ENCODE measurements around the gene UVRAG. TPM values are rescaled to one million over a fixed set of nuclear protein-coding genes. Genes with fewer than 3 reads are reported as not detected.

Gene UVRAG
- total RNA-seq, 2 experiments from 2014 or later, result 16.5 to 19.5 TPM

- Histone ChIP-seq H3K4me3 (ENCODE audit: low read length) (no peak overlapping the region), H3K27me3 (ENCODE audit: control insufficient read depth in 1 of 2, insufficient read depth in 2 of 2, low read length in 2 of 2) (no peaks in the 10 kb centered on the region), H3K36me3 (ENCODE audit: insufficient read depth, low read length) (peaks cover under 1% of the 10 kb centered on the region), H3K4me1 (ENCODE audit: insufficient read depth, low read length) (no peaks in the 10 kb centered on the region), H3K27ac (ENCODE audit: low read depth in 1 of 2, low read length in 2 of 2) (no peak overlapping the region), H3K9me3 (ENCODE audit: control insufficient read depth in 1 of 2, insufficient read depth in 1 of 2, low read length in 2 of 2) (peaks cover 0 to 14% of the 10 kb centered on the region in 2 experiments)
- POLR2A ChIA-PET, result no interaction called here
- CTCF ChIA-PET, result interaction anchor here (1.0 kb wide), 1 partner anchor 10 kb away, joined by 3 read pairs; no protein-coding TSS in a partner anchor
- DNase-seq (no peak), ATAC-seq (ENCODE audit: poor library complexity) (no peak)
- Mint-ChIP-seq H3K4me3 (no peak overlapping the region), H3K27ac (no peak overlapping the region), H3K4me1 (ENCODE audit: low read depth) (no peaks in the 10 kb centered on the region), H3K27me3 (no peaks in the 10 kb centered on the region), H3K9me3 (peaks cover 18% of the 10 kb centered on the region), H3K36me3 (ENCODE audit: low read depth) (peaks cover 64% of the 10 kb centered on the region)
- TF ChIP-seq CTCF (IDR thresholded peaks at IDR 0.05), result no peak
- intact Hi-C loops (cut with DNase I, micrococcal nuclease), result no loop called here
Observed at GRCh38 chr11:76090821-76091220, 275.8 kb downstream of the UVRAG start.

GRCh38 chr11:76094740-76095139 is 279.7 kb downstream of the UVRAG start:
- ATAC-seq (ENCODE audit: poor library complexity) (no peak), DNase-seq (no peak)
- no peak for TF ChIP-seq CTCF (IDR thresholded peaks at IDR 0.05)
- H3K4me3 ChIP-seq (ENCODE audit: low read length), result no peak overlapping the region
- H3K9me3 ChIP-seq (ENCODE audit: control insufficient read depth in 1 of 2, insufficient read depth in 1 of 2, low read length in 2 of 2), result peaks cover 0 to 12% of the 10 kb centered on the region in 2 experiments
- H3K4me1 ChIP-seq (ENCODE audit: insufficient read depth, low read length), result no peaks in the 10 kb centered on the region
- Mint-ChIP-seq H3K36me3 (ENCODE audit: low read depth) (peaks cover 44% of the 10 kb centered on the region), H3K27ac (no peak overlapping the region), H3K4me1 (ENCODE audit: low read depth) (no peaks in the 10 kb centered on the region), H3K9me3 (peaks cover 17% of the 10 kb centered on the region), H3K4me3 (no peak overlapping the region), H3K27me3 (no peaks in the 10 kb centered on the region)
- H3K27ac ChIP-seq (ENCODE audit: low read depth in 1 of 2, low read length in 2 of 2), result no peak overlapping the region
- H3K27me3 ChIP-seq (ENCODE audit: control insufficient read depth in 1 of 2, insufficient read depth in 2 of 2, low read length in 2 of 2), result no peaks in the 10 kb centered on the region
- POLR2A ChIA-PET, result no interaction called here
- intact Hi-C loops (cut with DNase I, micrococcal nuclease), result no loop called here
- no peaks in the 10 kb centered on the region for H3K36me3 ChIP-seq (ENCODE audit: insufficient read depth, low read length)
- CTCF ChIA-PET, result interaction anchor here (1.3 kb wide), 1 partner anchor 10 kb away, joined by 5 read pairs; no protein-coding TSS in a partner anchor

GRCh38 chr11:76095891-76096290 is 280.9 kb downstream of the UVRAG start:
- no peaks in the 10 kb centered on the region for H3K36me3 ChIP-seq (ENCODE audit: insufficient read depth, low read length)
- no peak overlapping the region for H3K27ac ChIP-seq (ENCODE audit: low read depth in 1 of 2, low read length in 2 of 2)
- Mint-ChIP-seq H3K27me3 (no peaks in the 10 kb centered on the region), H3K4me1 (ENCODE audit: low read depth) (no peaks in the 10 kb centered on the region), H3K36me3 (ENCODE audit: low read depth) (peaks cover 38% of the 10 kb centered on the region), H3K4me3 (no peak overlapping the region), H3K27ac (no peak overlapping the region), H3K9me3 (peaks cover 5% of the 10 kb centered on the region)
- CTCF ChIA-PET, result interaction anchor here (0.7 to 1.3 kb wide), 2 partner anchors 9 to 847 kb away, joined by 3 to 5 read pairs; no protein-coding TSS in a partner anchor
- DNase-seq (no peak), ATAC-seq (ENCODE audit: poor library complexity) (no peak)
- intact Hi-C loops (cut with DNase I, micrococcal nuclease), result no loop called here
- no peak overlapping the region for H3K4me3 ChIP-seq (ENCODE audit: low read length)
- no peaks in the 10 kb centered on the region for H3K4me1 ChIP-seq (ENCODE audit: insufficient read depth, low read length)
- H3K9me3 ChIP-seq (ENCODE audit: control insufficient read depth in 1 of 2, insufficient read depth in 1 of 2, low read length in 2 of 2), result peaks cover 0 to under 1% of the 10 kb centered on the region in 2 experiments
- no peak for TF ChIP-seq CTCF (IDR thresholded peaks at IDR 0.05)
- H3K27me3 ChIP-seq (ENCODE audit: control insufficient read depth in 1 of 2, insufficient read depth in 2 of 2, low read length in 2 of 2), result no peaks in the 10 kb centered on the region
- POLR2A ChIA-PET, result no interaction called here

Measured in CD4-positive, alpha-beta T cell (primary cell).